ENCODE measurements around the gene SERPINA7.
"Not testable (repeated sequence)": the region's sequence is repeated elsewhere in the genome, so short reads cannot be mapped to it uniquely, and the experiment has no call there.

Gene SERPINA7, protein sequence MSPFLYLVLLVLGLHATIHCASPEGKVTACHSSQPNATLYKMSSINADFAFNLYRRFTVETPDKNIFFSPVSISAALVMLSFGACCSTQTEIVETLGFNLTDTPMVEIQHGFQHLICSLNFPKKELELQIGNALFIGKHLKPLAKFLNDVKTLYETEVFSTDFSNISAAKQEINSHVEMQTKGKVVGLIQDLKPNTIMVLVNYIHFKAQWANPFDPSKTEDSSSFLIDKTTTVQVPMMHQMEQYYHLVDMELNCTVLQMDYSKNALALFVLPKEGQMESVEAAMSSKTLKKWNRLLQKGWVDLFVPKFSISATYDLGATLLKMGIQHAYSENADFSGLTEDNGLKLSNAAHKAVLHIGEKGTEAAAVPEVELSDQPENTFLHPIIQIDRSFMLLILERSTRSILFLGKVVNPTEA

DNA sequence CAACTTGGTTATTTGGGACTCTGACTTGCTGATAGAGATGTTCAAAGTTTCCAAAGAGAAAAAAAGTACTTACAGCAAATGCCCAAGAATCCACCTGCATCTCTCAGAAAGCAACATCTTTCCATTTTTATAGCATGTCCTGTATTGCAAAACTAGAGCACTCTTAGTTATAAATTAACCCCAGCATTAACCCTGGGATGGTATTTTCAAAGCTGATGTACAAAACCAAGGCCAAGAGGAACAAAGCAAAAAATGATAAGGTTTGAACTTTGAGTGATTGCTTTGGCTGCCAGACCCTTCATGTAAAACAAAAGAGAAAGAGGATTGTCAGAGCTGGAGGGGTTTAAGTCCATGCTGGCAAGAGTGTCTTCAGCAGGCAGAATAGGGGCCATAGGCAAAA lies at the start of gene SERPINA7:
SERPINA7 (minus strand) TSS at position 103 of the 400 bp plus-strand sequence. CDS start 1,669 bp downstream, outside the sequence.
- no peak for DNase-seq (ENCODE audit: low spot score)

- no peak for DNase-seq (ENCODE audit: low spot score)
Observed at GRCh38 chrX:106069048-106069447, 30.5 kb upstream of the SERPINA7 start.

GRCh38 chrX:106050054-106050453 lies 11.5 kb upstream of the SERPINA7 start:
- DNase-seq (ENCODE audit: low spot score): no peak

- DNase-seq (ENCODE audit: low spot score): no peak
Observed at GRCh38 chrX:106042296-106042695, 3.8 kb upstream of the SERPINA7 start.

- no peak for DNase-seq (ENCODE audit: low spot score)
Observed at GRCh38 chrX:106040861-106041260, 2.3 kb upstream of the SERPINA7 start.

- no peak for DNase-seq (ENCODE audit: low spot score)
Observed at GRCh38 chrX:106039920-106040319, 1.4 kb upstream of the SERPINA7 start.

GRCh38 chrX:106037835-106038473 lies 573 bp downstream of the SERPINA7 start:
- no peak for DNase-seq (ENCODE audit: low spot score)

DNA sequence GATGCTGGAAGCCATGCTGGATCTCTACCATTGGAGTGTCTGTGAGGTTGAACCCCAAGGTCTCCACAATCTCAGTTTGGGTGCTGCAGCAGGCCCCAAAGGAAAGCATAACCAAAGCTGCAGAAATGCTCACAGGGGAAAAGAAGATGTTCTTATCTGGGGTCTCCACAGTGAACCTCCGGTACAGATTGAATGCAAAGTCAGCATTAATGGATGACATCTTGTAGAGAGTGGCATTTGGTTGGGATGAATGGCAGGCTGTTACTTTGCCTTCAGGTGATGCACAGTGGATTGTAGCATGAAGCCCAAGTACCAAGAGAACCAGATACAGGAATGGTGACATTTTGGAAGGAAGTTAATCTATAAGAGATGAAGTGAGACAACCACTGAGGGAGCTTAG lies 1.8 kb downstream of the SERPINA7 start:
- no peak for DNase-seq (ENCODE audit: low spot score)

DNA sequence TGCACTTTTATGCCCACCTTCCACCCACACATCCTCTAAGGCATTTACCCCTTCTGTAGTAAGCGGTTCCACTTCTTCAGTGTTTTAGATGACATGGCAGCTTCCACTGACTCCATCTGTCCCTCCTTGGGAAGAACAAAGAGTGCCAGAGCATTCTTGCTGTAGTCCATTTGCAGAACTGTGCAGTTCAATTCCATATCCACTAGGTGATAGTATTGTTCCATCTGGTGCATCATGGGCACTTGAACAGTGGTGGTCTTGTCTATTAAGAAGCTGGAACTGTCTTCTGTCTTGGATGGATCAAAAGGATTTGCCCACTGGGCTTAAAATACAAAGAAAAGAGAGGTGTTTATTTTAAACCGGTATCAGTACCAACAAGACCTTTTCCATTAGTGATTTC lies 3.5 kb downstream of the SERPINA7 start:
- no peak for DNase-seq (ENCODE audit: low spot score)

- DNase-seq (ENCODE audit: low spot score): no peak
Observed at GRCh38 chrX:106023947-106024346, 14.6 kb downstream of the SERPINA7 start.

DNA sequence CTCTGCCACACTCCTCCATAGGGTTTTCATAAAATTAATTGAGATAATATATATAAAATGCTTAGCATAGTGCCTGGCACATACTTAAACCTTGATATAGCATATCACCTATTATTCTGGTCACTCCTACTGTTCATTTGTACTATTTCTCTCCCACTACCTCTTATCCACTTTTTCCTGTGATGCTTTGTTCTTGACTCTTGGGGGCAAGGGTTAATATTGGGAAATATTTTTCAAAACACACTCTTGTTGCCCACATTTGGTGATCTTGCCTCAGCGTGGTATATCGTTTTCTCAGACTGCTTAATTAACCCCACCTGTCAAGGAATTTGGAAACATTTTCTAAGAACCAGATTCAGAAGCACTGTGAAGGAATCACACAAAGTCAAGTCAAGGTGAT lies 16.3 kb downstream of the SERPINA7 start:
- DNase-seq (ENCODE audit: low spot score): no peak

GRCh38 chrX:106014119-106014775 lies 24.3 kb downstream of the SERPINA7 start:
- DNase-seq (ENCODE audit: low spot score): no peak

- DNase-seq (ENCODE audit: low spot score): no peak
Observed at GRCh38 chrX:106009145-106009544, 29.4 kb downstream of the SERPINA7 start.

GRCh38 chrX:106007815-106008214 lies 30.7 kb downstream of the SERPINA7 start:
- no peak for DNase-seq (ENCODE audit: low spot score)

DNA sequence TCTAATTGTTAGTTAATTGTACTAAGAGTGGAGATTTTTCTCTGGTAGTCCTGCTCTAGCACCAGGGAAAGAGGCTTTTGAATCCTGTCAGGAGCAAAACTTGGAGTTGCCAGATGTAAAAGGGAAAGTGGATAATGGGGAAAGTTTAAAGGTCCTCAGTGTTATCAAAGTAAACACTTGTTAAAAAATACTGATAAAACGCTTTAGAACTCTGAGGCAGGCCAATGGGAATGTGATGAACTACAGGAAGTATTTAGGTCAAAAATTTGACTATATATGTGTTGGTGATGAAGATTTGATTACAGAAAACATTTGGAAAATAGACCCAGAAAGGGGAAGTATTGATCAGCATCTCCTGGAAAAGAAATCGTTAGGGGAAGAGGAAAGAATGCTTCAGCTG lies 32.8 kb downstream of the SERPINA7 start:
- no peak for DNase-seq (ENCODE audit: low spot score)

DNA sequence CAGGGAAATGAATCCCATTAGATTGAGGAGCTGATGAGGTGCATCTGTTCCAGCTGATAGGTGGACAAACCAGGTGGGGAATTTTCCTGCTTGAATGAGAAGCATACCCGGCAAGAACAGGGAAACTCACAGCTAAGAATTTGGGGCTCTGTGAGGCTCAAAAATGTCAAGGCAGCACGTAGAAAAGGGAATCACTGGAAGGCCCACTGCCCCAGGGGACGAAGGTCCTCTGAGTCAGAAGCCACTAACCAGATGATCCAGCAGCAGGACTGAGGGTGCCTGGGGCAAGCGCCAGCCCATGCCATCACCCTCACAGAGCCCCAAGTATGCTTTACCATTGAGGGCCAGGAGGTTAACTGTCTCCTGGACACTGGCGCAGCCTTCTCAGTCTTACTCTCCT lies 37.9 kb downstream of the SERPINA7 start:
- not testable (repeated sequence) for DNase-seq (ENCODE audit: low spot score)

DNA sequence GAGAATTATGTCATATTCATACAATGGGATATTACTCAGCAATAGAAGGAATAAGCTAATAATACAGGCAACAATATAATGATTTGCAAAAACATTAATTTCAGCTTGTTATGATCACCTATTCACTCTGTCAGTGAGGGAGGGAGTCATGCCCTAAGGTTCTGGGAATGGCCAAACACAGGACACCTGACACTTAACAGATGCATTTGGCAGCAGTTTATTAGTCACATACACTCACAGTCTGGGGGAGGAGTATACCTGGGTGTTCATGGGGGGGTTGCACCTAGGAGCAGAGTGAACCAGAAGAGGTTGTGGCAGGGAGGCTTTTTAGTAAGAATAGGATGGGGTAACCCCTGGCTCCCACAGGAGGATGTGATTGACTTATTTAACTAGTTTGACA lies 38.3 kb downstream of the SERPINA7 start:
- DNase-seq (ENCODE audit: low spot score): no peak

- DNase-seq (ENCODE audit: low spot score): no peak
Observed at GRCh38 chrX:105999294-105999693, 39.2 kb downstream of the SERPINA7 start.

DNA sequence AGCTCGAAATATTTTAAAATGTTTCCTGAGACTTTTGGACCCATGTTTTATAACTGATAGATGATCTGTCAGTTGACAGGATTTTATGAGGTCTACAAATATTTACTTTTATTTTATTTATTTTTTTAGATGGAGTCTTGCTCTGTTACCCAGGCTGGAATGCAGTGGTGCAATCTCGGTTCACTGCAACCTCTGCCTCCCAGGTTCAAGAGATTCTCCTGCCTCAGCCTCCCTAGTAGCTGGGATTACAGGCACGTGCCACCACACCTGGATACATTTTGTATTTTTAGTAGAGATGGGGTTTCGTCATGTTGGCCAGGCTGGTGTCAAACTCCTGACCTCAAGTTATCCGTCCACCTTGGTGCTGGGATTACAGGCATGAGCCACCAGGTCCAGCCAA lies 50.0 kb downstream of the SERPINA7 start:
- not testable (repeated sequence) for DNase-seq (ENCODE audit: low spot score)
